K562 (cell line): ENCODE data around the gene SPDEF. TPM values are rescaled to one million over a fixed set of nuclear protein-coding genes. Genes with fewer than 3 reads are reported as not detected.

Experiments
- ATAC-seq: fragments of 200-7000 bp; cut with Tn5 transposase; 3 replicates; pipeline ENCODE4 v1.9.1; 2020; ENCODE audit warnings: moderate library complexity
- BruUV-seq: library from RNA; stranded (reverse); fragments of 400-500 nt; replicated peaks from 2 replicates; lab custom pipeline; 2021; lab: Mats Ljungman, UMichigan
- CTCF ChIA-PET: fragments of 300-600 bp; formaldehyde crosslinking; extraction: SDS; loops from one replicate; lab custom pipeline; 2021; ENCODE audit warnings: low intra/inter-chr PET ratio; lab: Yijun Ruan, JAX
- POLR2A ChIA-PET: fragments of 300-600, 350-650 bp; sonication (Branson Sonifier 250); formaldehyde crosslinking; extraction: SDS; loops from one replicate; lab custom pipeline; 2021; ENCODE audit warnings: antibody characterized with exemption, inconsistent platforms; lab: Yijun Ruan, JAX
- DNase-seq, 4 experiments: peaks; one replicate each; pipeline versions ENCODE4 v3.0.0 to v3.0.0-alpha.2; 2011 to 2018; ENCODE audit warnings: low spot score in 3 of 4, mixed read lengths in 3 of 4; ENCODE audit errors: extremely low read depth in 1 of 4
- FAIRE-seq: peaks from 2 replicates; lab custom pipeline; 2011; peaks lifted over from hg19 to GRCh38; lab: Jason Lieb, UNC
- H2AFZ ChIP-seq: 2 replicates; pipeline ENCODE4 v1.6.0; 2011; ENCODE audit warnings: low read depth, low read length, control low read depth, inconsistent platforms
- H3K27ac ChIP-seq: fragments of 200-600 bp; 3 replicates; pipeline ENCODE4 v1.8.0; 2011; ENCODE audit warnings: low read depth, mild to moderate bottlenecking, control low read depth, inconsistent platforms, low read length, moderate library complexity, mixed read lengths; ENCODE audit errors: extremely low read depth
- H3K27me3 ChIP-seq, 2 experiments: fragments of 300-600 bp in 1 of 2; 2 replicates in 1 of 2; 3 replicates in 1 of 2; pipeline versions ENCODE4 v1.6.0 to v1.8.0; 2011; ENCODE audit warnings: inconsistent platforms in 2 of 2, low read length in 2 of 2, mild to moderate bottlenecking in 1 of 2, mixed read lengths in 1 of 2, moderate library complexity in 1 of 2; ENCODE audit not compliant: control insufficient read depth in 2 of 2, insufficient read depth in 2 of 2
- H3K36me3 ChIP-seq: fragments of 300-600 bp; 3 replicates; pipeline ENCODE4 v1.8.0; 2011; ENCODE audit warnings: mild to moderate bottlenecking, low read length, inconsistent platforms; ENCODE audit not compliant: control insufficient read depth, insufficient read depth
- H3K4me1 ChIP-seq, 2 experiments: fragments of 200-600 bp in 1 of 2; replicated peaks in 1 of 2; 2 replicates in 1 of 2; 3 replicates in 1 of 2; pipeline versions ENCODE4 v1.5.1 to v1.8.0; 2011; ENCODE audit warnings: inconsistent platforms in 2 of 2, low read length in 2 of 2, mild to moderate bottlenecking in 1 of 2, mixed read lengths in 1 of 2, moderate library complexity in 1 of 2; ENCODE audit not compliant: control insufficient read depth in 2 of 2, insufficient read depth in 2 of 2
- H3K4me2 ChIP-seq: 2 replicates; pipeline ENCODE4 v1.6.1; 2011; ENCODE audit warnings: low read length, control low read depth, inconsistent platforms, mixed read lengths; ENCODE audit not compliant: insufficient read depth
- H3K4me3 ChIP-seq: fragments of 200-600 bp; sonication (generic), shearing (Covaris generic); 2 replicates; pipeline ENCODE4 v1.5.1; 2016; ENCODE audit warnings: control low read depth, inconsistent platforms
- H3K79me2 ChIP-seq: fragments of 200-600 bp; 3 replicates; pipeline ENCODE4 v1.8.0; 2011; ENCODE audit warnings: low read length, inconsistent platforms; ENCODE audit not compliant: control insufficient read depth, insufficient read depth
- H3K9ac ChIP-seq, 2 experiments: 2 replicates each; pipeline versions ENCODE4 v1.6.0 to v1.6.1; 2011; ENCODE audit warnings: low read depth in 2 of 2, low read length in 2 of 2, control low read depth in 1 of 2, inconsistent platforms in 1 of 2, mild to moderate bottlenecking in 1 of 2, mixed read lengths in 1 of 2; ENCODE audit not compliant: insufficient read depth in 1 of 2
- H3K9me1 ChIP-seq: one replicate; pipeline ENCODE4 v1.6.0; 2011; ENCODE audit warnings: inconsistent platforms, mild to moderate bottlenecking, low read length, moderate library complexity; ENCODE audit not compliant: control insufficient read depth, insufficient read depth
- H3K9me3 ChIP-seq: replicated peaks from 2 replicates; pipeline ENCODE4 v1.5.1; 2011; ENCODE audit warnings: low read depth, low read length, inconsistent platforms; ENCODE audit not compliant: control insufficient read depth, insufficient read depth
- H4K20me1 ChIP-seq: replicated peaks from 2 replicates; pipeline ENCODE4 v1.6.1; 2011; ENCODE audit warnings: low read length, inconsistent platforms, mixed read lengths; ENCODE audit not compliant: control insufficient read depth, insufficient read depth
- ARID4B ChIP-seq: sonication (generic); formaldehyde crosslinking; IDR thresholded peaks from 2 replicates; pipeline ENCODE4 v1.8.0; 2022; ENCODE audit warnings: mild to moderate bottlenecking, missing genetic modification reagents
- TAF7 ChIP-seq: fragments of 450-650 bp; IDR thresholded peaks from 2 replicates; pipeline ENCODE4 v1.6.1; 2016; ENCODE audit warnings: missing genetic modification characterization, missing compliant biosample characterization
- WGBS: fragments of 100-300 bp; shearing (Covaris generic); methylation state at CpG from one replicate; pipeline ENCODE4 v1.1.6; 2016; ENCODE audit warnings: low coverage, mixed read lengths; ENCODE audit not compliant: insufficient coverage; ENCODE audit errors: missing lambda C conversion rate; 5-methylcytosine and 5-hydroxymethylcytosine counted together
- in situ Hi-C: fragments of 300-500 bp; cut with MboI; formaldehyde crosslinking; loops from 4 replicates; pipeline ENCODE4 v1.15.0; 2018; ENCODE audit warnings: inconsistent platforms, mixed read lengths
- intact Hi-C: fragments of 100-400 bp; cut with micrococcal nuclease; formaldehyde crosslinking; loops from 2 replicates; pipeline ENCODE4 v1.14.2; 2022
- polyA plus RNA-seq, 8 experiments: library from polyadenylated mRNA; depleted of rRNA in 4 of 8; stranded (reverse) in 5 of 8; unstranded in 3 of 8; fragments of >200 nt; fragmentation: Nextera tagmentation in 2 of 8; fragmentation: Illumina TruSeq in 1 of 8; extraction: Ambion mirVana in 2 of 8; extraction: Trizol in 1 of 8; gene quantifications; 2 replicates each; pipeline versions ENCODE4 v1.2.1 to v1.2.3, GENCODE V29; 2011 to 2014; ENCODE audit warnings: inconsistent platforms in 1 of 8, missing spikeins in 1 of 8
- total RNA-seq, 7 experiments: library from RNA; depleted of rRNA in 6 of 7; stranded (reverse); fragments of >200 nt in 6 of 7; fragmentation: Illumina TruSeq in 2 of 7; extraction: Trizol in 2 of 7; gene quantifications; 2 replicates each; pipeline versions ENCODE4 v1.2.1 to v1.2.3, GENCODE V29; 2011 to 2021; ENCODE audit warnings: low replicate concordance in 1 of 7

SPDEF gene
- total and polyA plus RNA-seq, 9 of the 15 experiments (the other 6 are each of a cell fraction or from before 2014, with no cell fraction given) = 0.04 to 0.12 (median 0.11) TPM; not detected in 5

- no peak for TF ChIP-seq ARID4B (CRISPR knock-in tag)
Measured at GRCh38 chr6:34598712-34599111, 42.6 kb upstream of the SPDEF start (continued).

- ChIA-PET POLR2A (interaction anchor here (0.6 to 1.8 kb wide), 12 partner anchors 11 to 784 kb away, joined by 3 to 7 read pairs (median 3); no protein-coding TSS in a partner anchor), CTCF (no interaction called here)
- in situ Hi-C loops = no loop called here
- Histone ChIP-seq H3K9me3 (no peaks in the 10 kb centered on the region), H3K4me2 (no peak overlapping the region), H3K27ac (no peak overlapping the region), H3K9ac (no peak overlapping the region), H3K4me1 (peaks cover 4 to 11% of the 10 kb centered on the region in 2 experiments; a peak in 2 of 5 replicates), H3K9me1 (no peaks in the 10 kb centered on the region), H3K4me3 (no peak overlapping the region), H2AFZ (no peak overlapping the region), H3K79me2 (peaks cover 76% of the 10 kb centered on the region), H3K36me3 (peaks cover 43% of the 10 kb centered on the region), H3K27me3 (no peaks in the 10 kb centered on the region), H4K20me1 (peaks cover 42% of the 10 kb centered on the region)
- WGBS = 80% methylated on average over 3 of the region's 3 CpGs
- no peak for FAIRE-seq
- no peak for DNase-seq
- no peak for ATAC-seq
- BruUV-seq = no TSS peak
- intact Hi-C loops = no loop called here
- 0 out of 2 replicates have a peak, but pooled peaks have one; percentile 17 for TF ChIP-seq TAF7 (tag)
Measured at GRCh38 chr6:34597605-34598353, 41.6 kb upstream of the SPDEF start.
